ENCODE results near the gene LTBP2. TPM values are rescaled to one million over a fixed set of nuclear protein-coding genes. Genes with fewer than 3 reads are reported as not detected.

Gene LTBP2
- 3.4 and 5.8 TPM in 2 replicates for total RNA-seq (2014; rRNA removed; shearing (Covaris generic))

DNA sequence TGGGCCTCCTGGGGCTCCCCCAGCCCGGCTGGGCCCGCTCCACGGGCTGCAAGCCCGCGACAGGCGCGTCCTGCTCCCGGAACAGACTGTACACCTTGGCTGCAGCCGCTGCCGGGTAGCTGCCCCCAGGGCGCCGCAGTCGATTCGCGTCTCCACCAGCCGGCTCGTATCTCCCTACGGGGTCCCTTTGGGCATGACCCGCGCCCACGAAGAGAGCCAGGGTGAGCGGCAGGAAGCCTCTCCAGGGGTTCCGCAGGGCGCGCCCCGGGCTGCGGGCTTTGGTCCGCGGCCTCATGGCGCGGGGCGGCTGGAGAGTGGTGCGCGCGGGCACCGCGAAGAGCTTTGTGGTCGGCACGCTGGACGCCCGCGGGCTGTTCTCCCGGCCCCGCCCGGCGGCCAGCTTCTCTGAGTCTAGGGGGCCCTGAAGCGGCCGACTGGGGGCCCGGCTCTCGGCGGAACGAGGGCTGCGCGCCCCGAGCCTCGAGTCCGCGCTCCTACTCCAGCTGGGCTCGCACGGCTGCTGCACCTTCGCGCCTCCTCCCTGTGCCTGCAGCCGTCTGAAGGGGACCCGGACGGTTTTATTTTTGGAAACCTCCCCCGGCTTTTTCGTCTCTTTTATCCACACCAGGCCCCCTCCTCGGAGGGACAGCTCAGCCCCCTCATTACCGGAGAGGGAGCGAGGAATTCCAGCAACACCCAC lies at the start of gene LTBP2:
TSS of gene LTBP2 (minus strand) at position 588 of the 700 bp plus-strand sequence. CDS start at position 295, 293 bp downstream.

DNA sequence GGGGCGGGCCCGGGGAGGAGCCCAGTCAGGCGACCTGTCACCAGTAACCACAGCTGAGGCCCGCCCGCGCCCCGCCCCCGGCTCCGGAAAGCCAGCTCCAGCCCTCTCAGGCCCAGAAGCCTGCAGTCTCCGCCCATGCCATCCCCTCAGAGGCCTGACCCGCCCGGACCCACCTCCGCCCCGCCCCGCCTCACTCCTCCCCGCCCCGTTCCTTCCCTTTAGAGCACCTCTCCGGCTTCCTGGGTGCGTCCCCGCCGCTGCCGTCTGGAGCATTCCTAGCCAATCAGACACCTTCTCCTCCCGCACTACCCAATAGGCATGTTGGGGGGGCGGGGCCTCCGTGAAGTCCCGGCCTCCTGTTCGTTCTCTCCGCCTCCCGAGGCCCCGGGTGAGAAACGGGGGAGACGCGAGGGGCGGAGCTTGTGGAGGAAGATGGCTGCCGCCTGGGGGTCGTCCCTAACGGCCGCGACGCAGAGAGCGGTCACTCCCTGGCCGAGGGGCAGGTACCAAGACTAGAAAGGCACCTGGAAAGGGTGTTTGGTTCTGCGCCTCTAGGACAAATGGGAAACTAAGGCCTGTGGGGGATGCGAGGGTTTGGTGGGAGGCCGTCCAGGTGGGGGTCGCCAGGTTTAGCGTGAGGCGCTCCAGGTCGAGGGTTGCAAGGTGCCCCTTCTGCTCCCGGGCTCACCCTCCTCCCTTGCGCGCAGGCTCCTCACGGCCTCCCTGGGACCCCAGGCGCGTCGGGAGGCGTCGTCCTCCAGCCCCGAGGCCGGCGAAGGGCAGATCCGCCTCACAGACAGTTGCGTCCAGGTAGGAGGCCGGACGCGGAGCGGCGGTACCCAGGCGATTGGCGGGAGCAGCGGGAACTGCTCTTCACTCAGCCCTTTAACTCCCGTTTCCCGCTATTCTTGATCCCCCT lies 118.4 kb downstream of the LTBP2 start, which contains the start of gene ISCA2:
TSS of gene ISCA2 (plus strand) at position 423 of the 919 bp plus-strand sequence. CDS start at position 433, 10 bp downstream.

DNA sequence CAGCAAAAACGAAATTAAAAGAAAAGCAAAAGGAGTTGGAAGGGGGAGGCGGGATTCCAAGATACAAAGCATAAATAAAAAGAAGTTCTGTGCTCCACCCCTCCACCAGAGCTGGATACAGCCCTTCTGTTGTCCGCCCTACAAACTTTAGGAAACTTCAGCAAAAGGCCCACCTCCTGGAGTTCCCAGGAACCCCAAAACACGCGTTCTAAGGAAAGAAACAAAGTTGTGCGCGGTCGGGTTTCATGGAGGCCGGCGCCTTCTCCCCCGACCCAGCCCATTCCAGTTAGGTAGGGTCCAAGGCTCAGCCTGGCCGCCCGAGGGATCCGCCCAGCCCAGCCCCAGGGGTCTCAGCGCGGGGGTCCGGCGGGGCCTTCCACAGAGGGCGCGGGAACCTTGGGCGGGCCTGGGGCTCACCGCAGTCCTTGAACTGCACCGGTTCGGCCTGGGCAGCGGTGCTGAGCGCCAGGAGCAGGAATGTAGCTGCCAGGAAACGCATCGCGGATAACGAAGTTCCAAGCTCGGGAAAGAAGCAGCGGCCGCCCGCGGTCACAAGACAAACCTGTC lies 119.2 kb downstream of the LTBP2 start, which contains the start of gene NPC2:
TSS of gene NPC2 (minus strand) at position 530 of the 567 bp plus-strand sequence. CDS start at position 499, 31 bp downstream.

Other genes starting within 250 kb of the LTBP2 start
- gene SYNDIG1L, start 186.0 kb downstream of the LTBP2 start, total RNA-seq (2014; rRNA removed; shearing (Covaris generic)), result 0.03 TPM in 1 of 2 replicates, not detected in the other
- 152 and 159 TPM in 2 replicates for gene NPC2, start 118.9 kb downstream of the LTBP2 start, total RNA-seq (2014; rRNA removed; shearing (Covaris generic))
- gene ISCA2, start 118.5 kb downstream of the LTBP2 start, total RNA-seq (2014; rRNA removed; shearing (Covaris generic)), result 16.6 and 16.7 TPM in 2 replicates
- gene AREL1, start 100.8 kb upstream of the LTBP2 start, total RNA-seq (2014; rRNA removed; shearing (Covaris generic)), result 15.5 and 17.1 TPM in 2 replicates
- gene FCF1, start 100.9 kb upstream of the LTBP2 start, total RNA-seq (2014; rRNA removed; shearing (Covaris generic)), result 19.5 and 20.5 TPM in 2 replicates
- 12.9 and 15.6 TPM in 2 replicates for gene YLPM1, start 151.1 kb upstream of the LTBP2 start, total RNA-seq (2014; rRNA removed; shearing (Covaris generic))

Measured in A375 (cell line).